GM19395 (cell line): ENCODE results near the gene NTRK2.
"Not testable (repeated sequence)": the region's sequence is repeated elsewhere in the genome, so short reads cannot be mapped to it uniquely, and the experiment has no call there.

Source experiments
- ATAC-seq: cut with Tn5 transposase; IDR thresholded peaks from one replicate; pipeline ENCODE4 v1.9.1; 2021; ENCODE audit warnings: mild to moderate bottlenecking, moderate library complexity; ENCODE audit not compliant: unreplicated experiment

Gene NTRK2

GRCh38 chr9:85045271-85045670, 375.7 kb downstream of the NTRK2 start:
- no peak for ATAC-seq

GRCh38 chr9:85046475-85046874, 376.9 kb downstream of the NTRK2 start:
- no peak for ATAC-seq

GRCh38 chr9:85053206-85053786, 383.8 kb downstream of the NTRK2 start:
- ATAC-seq: no peak

GRCh38 chr9:85054017-85054416, 384.5 kb downstream of the NTRK2 start:
- no peak for ATAC-seq

- ATAC-seq: peak; percentile 75
Measured at GRCh38 chr9:85055506-85056202, 386.1 kb downstream of the NTRK2 start.

- ATAC-seq: peak; percentile 52
Measured at GRCh38 chr9:85056203-85056572, 386.7 kb downstream of the NTRK2 start.

GRCh38 chr9:85061969-85062368, 392.4 kb downstream of the NTRK2 start:
- ATAC-seq: no peak

- no peak for ATAC-seq
Measured at GRCh38 chr9:85062385-85063022, 393.0 kb downstream of the NTRK2 start.

- no peak for ATAC-seq
Measured at GRCh38 chr9:85064811-85065371, 395.4 kb downstream of the NTRK2 start.

GRCh38 chr9:85067792-85068191, 398.3 kb downstream of the NTRK2 start:
- ATAC-seq: peak; percentile 84

GRCh38 chr9:85069421-85069820, 399.9 kb downstream of the NTRK2 start:
- not testable (repeated sequence) for ATAC-seq
